Activated CD4-positive, CD25-positive, alpha-beta regulatory T cell treated with anti-CD3 and anti-CD28 coated beads, Interleukin-2, amount 50 U/mL, for 72 hours (primary cell): ENCODE measurements around the gene RPS6KL1.

Experiments
- DNase-seq: peaks from one replicate; pipeline ENCODE4 v3.0.0; 2021

The RPS6KL1 gene

GRCh38 chr14:74952180-74952665, 29.2 kb upstream of the RPS6KL1 start:
- DNase-seq: no peak

DNA sequence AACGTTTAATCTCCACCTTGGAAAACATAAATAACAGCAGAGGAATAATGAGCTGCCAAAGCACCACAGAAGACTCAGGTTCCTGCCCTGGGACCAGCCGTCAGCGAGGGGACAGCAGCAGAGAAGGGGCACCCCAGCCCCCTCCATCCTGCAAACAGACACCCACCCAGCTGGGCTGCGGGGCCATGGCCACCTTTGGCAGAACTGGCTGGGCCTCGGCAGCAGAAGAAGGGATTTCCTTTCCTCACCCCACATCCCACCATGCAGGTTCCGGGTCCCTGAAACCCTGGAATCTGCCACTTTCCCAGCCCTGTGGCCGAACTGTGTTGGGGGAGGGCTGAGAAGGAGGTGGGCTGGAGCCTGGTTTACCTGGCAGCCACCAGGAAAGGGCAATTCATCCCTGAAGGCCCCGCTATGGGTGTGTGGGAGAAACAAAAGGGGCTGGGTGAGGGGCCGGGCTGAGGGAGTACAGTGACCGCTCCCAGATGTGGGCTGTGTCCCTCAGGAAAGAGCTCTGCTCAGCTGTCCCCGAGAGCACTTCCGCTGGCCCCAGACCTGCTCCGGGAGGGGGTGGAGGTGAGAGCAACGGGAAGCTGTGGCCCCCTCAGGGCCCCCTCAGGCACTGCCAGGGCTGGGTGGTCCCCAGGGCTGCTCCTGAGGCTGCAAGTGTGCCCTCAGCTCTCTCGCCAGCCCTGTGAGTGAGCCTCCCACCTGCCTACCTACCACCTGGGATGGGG, 28.6 kb upstream of the RPS6KL1 start:
- DNase-seq: no peak

- no peak for DNase-seq
Observed at GRCh38 chr14:74950795-74951442, 27.9 kb upstream of the RPS6KL1 start.

DNA sequence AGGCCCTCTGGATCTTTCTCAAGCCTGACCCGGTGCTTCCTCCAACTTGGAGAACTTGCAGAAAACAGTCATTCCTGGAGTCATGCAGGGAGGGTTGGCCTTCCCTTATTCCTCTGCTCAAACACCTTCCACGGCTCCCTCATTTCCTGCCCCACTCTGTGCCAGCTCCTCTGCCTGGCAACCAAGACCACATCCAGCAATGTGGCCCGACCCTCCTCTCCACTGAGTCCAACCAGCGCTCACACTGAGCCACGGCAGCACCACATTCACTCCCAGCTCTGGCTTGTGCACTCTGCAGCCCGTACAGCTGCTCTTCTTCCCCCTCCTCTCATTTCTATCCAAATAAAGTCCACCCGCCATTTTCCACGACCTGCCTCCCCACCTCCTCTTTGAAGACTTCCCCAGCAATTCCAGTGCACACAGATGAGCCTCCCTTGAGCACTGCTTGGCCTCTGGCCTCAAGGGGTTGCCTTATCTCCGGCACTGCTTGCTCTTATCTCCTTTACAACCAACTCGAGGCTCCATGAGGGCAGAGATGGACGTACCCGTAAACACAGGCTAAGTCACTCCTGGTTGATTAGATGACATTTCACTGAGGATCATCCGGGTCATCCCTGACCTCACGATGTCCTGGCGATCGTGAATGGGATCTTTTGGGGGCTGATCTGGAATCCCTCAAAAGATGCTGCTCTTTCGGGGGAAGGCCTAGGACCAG, 27.0 kb upstream of the RPS6KL1 start:
- no peak for DNase-seq

GRCh38 chr14:74949191-74949601, 26.1 kb upstream of the RPS6KL1 start:
- DNase-seq: no peak

DNA sequence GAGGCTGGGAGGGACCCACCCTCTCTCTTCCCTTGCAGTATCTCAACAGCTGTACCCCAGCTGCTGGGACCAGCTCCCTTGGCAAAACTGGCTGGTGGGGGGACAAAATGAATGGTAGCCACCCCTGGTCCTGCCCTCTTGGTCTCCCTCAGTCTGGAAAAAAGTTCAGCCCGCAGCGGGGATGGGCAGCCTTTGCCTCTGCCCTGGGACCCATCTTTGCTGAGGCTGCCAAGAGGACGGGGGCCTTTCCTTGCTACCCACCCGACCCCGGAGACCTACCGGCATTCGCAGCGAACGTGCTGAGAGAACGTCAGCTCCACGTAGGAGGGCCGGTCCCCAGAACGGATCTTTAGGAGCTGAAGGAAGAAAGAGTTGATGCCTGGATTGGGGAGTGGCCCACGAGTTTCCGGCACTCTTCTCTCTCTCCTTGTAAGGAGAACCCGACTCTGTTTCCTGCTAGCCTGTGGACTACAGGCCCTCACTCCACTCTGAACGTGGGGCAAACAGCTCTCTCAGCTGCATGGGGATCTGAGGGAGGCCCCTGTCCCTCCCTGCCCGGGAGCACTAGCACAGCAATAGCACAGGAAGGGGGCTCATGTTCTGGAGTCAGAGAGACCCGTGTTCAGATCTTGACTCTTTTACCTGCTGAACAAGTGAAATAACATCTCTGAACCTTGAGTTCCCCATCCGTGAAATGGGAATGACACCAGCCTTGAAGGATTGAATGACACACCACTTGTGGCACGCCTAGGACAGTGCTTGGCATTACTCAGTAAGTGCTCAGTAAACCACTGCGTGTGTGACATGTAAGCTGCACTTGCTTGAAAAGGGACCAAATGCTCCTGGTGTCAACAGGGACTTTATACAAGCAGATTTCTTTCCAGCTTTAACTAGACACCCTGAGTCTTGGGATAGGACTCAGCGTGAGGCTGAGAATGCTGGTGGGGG, 25.4 kb upstream of the RPS6KL1 start:
- no peak for DNase-seq

GRCh38 chr14:74947353-74948227, 24.5 kb upstream of the RPS6KL1 start:
- DNase-seq: no peak

DNA sequence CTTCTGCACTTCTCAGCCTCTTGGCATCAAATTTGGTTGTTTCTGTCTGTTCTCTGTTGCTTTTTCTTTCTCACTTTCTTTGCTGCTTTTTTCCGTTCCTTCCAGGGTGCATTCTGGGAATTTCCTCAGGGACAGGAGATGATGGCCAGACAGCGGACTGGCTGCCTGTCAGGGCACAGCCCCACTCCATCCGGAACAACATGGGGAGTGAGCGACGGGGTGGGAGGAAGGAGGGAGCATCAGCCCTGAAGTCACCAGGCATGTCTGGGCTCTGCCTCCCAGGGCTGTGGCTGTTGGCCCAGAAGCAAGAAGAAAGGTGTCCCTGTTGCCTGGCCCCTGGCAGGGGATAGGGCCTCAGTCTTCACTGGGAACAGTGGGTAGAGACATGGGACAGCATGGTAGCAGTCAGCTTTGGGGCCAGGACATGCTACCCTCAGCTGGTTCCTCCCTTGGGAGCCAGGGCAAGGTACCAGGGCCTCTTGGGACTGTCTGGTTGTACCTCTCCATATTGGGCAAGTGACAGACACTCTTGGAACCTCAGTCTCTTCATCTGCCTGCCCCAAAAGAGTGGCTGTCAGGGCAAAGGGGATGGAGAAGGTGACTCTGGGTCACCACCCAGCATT, 23.7 kb upstream of the RPS6KL1 start:
- DNase-seq: no peak

GRCh38 chr14:74945852-74946658, 23.0 kb upstream of the RPS6KL1 start:
- peak; percentile 79 for DNase-seq

- DNase-seq: no peak
Observed at GRCh38 chr14:74945261-74945851, 22.3 kb upstream of the RPS6KL1 start.

DNA sequence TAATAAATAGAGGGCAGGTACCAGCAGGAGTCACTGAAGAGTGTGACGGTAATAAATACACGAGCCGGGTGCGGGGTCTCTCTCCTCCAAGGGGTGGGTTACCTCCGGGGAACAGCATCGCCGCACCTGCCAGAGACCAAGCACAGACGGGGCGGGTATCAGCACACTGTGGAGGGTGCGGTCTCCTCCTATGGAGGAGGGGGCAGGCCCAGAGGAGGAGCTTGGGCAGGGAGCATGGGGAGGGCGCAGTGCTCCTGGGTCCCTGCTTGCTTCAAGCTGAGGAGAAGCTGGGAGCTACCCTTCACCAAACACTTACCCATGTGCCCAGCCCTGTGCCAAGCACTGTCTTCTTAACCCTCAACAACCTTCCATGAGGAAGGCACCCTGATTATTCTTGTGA, 19.5 kb upstream of the RPS6KL1 start:
- DNase-seq: no peak

DNA sequence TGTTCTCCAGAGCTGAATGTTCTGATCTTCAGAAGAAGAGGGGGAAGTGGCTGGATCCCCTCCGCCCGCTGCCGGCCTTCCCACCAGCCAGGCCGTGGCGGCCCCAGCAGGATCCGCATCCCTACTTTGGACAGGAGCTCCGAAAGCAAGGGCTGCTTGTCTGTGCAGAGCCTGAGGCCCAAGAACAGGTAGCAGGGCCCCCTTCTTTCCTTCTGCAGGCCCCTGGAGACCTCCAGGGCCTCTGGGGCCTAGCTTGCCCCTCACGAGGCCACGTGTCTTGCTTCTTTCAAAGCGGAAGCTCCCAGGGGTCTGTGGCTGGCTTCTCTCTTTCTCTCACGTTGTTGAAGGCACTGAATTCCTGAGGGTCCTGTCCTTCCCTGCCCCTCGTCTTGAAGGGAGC, 19.1 kb upstream of the RPS6KL1 start:
- DNase-seq: no peak

GRCh38 chr14:74941676-74942097, 18.6 kb upstream of the RPS6KL1 start:
- DNase-seq: peak; percentile 66

GRCh38 chr14:74940956-74941565, 18.0 kb upstream of the RPS6KL1 start:
- DNase-seq: no peak

GRCh38 chr14:74938531-74939495, 15.8 kb upstream of the RPS6KL1 start:
- no peak for DNase-seq

GRCh38 chr14:74937171-74937570, 14.1 kb upstream of the RPS6KL1 start:
- no peak for DNase-seq

- no peak for DNase-seq
Observed at GRCh38 chr14:74936731-74937130, 13.7 kb upstream of the RPS6KL1 start.

DNA sequence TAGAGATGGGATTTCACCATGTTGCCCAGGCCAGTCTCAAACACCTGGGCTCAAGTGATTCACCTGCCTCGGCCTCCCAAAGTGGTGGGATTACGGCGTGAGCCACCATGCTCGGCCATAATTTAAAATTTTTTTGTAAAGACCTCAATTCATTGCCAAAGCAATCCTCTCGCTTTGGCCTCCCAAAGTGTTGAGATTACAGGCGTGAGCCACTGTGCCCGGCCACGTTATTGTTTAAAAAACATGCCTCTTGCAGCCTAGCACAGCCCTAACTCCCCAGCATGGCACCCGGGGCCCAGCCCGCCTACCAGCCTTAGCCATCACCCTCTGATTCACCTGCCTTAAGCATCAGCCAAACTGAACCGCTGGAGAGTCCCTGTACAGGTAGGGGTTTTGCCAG, 13.1 kb upstream of the RPS6KL1 start:
- DNase-seq: no peak
